ENCODE measurements around the gene TNFRSF25. TPM values are rescaled to one million over a fixed set of nuclear protein-coding genes. Genes with fewer than 3 reads are reported as not detected.

Gene TNFRSF25
- total RNA-seq, 1 experiment from 2014 or later = 27.6 TPM

- peaks cover 32% of the 10 kb centered on the region for H3K36me3 Mint-ChIP-seq (ENCODE audit: insufficient read depth, unreplicated experiment)
- H3K4me1 Mint-ChIP-seq (ENCODE audit: insufficient read depth, unreplicated experiment) = peaks cover 13% of the 10 kb centered on the region
- ChIA-PET POLR2A (interaction anchor here (1.8 to 3.2 kb wide), 2 partner anchors 16 to 18 kb away, joined by 13 to 15 read pairs; partner anchors contain the start of gene PLEKHG5), CTCF (interaction anchor here (0.6 to 2.0 kb wide), 9 partner anchors 11 to 227 kb away, joined by 3 to 12 read pairs (median 5); no protein-coding TSS in a partner anchor)
- no peaks in the 10 kb centered on the region for H3K9me3 Mint-ChIP-seq (ENCODE audit: unreplicated experiment)
- intact Hi-C loops (cut with micrococcal nuclease) = no loop called here
- no peaks in the 10 kb centered on the region for H3K27me3 Mint-ChIP-seq (ENCODE audit: insufficient read depth, unreplicated experiment)
- no peak for DNase-seq (ENCODE audit: unreplicated experiment)
- peak overlapping the region; percentile 76 for H3K27ac Mint-ChIP-seq (ENCODE audit: low read depth, unreplicated experiment)
- H3K4me3 Mint-ChIP-seq (ENCODE audit: unreplicated experiment) = no peak overlapping the region
- BruUV-seq (replicated peaks) = no TSS peak
- no peak for TF ChIP-seq CTCF (IDR thresholded peaks at IDR 0.05; ENCODE audit: unreplicated experiment)
These were observed 7.2 kb upstream of the TNFRSF25 start for GRCh38 chr1:6473156-6473555.

- H3K27ac Mint-ChIP-seq (ENCODE audit: low read depth, unreplicated experiment) = peak overlapping the region; percentile 76
These were observed 6.4 kb upstream of the TNFRSF25 start for GRCh38 chr1:6472391-6472790.

GRCh38 chr1:6471970-6472368 lies 6.0 kb upstream of the TNFRSF25 start:
- H3K4me1 Mint-ChIP-seq (ENCODE audit: insufficient read depth, unreplicated experiment) = peaks cover 13% of the 10 kb centered on the region
- POLR2A ChIA-PET = interaction anchor here (0.7 to 3.2 kb wide), 7 partner anchors 17 to 78 kb away, joined by 3 to 15 read pairs (median 4); partner anchors contain the start of genes ACOT7 and PLEKHG5
- BruUV-seq (replicated peaks) = no TSS peak
- peak; percentile 84 for DNase-seq (ENCODE audit: unreplicated experiment)
- CTCF ChIA-PET = interaction anchor here (0.5 to 2.0 kb wide), 14 partner anchors 12 to 1044 kb away, joined by 3 to 12 read pairs (median 4); partner anchors contain the start of genes NOL9 and TAS1R1
- H3K9me3 Mint-ChIP-seq (ENCODE audit: unreplicated experiment) = no peaks in the 10 kb centered on the region
- peak overlapping the region; percentile 12 for H3K4me3 Mint-ChIP-seq (ENCODE audit: unreplicated experiment)
- peak overlapping the region; percentile 76 for H3K27ac Mint-ChIP-seq (ENCODE audit: low read depth, unreplicated experiment)
- intact Hi-C loops (cut with micrococcal nuclease) = no loop called here
- H3K27me3 Mint-ChIP-seq (ENCODE audit: insufficient read depth, unreplicated experiment) = no peaks in the 10 kb centered on the region
- H3K36me3 Mint-ChIP-seq (ENCODE audit: insufficient read depth, unreplicated experiment) = peaks cover 37% of the 10 kb centered on the region
- no peak for TF ChIP-seq CTCF (IDR thresholded peaks at IDR 0.05; ENCODE audit: unreplicated experiment)

More at GRCh38 chr1:6472391-6472790, 6.4 kb upstream of the TNFRSF25 start:
- peak; percentile 22 for TF ChIP-seq CTCF (IDR thresholded peaks at IDR 0.05; ENCODE audit: unreplicated experiment)
- ChIA-PET CTCF (interaction anchor here (0.5 to 2.0 kb wide), 15 partner anchors 12 to 1044 kb away, joined by 3 to 12 read pairs (median 4); partner anchors contain the start of genes NOL9 and TAS1R1), POLR2A (interaction anchor here (0.7 to 3.2 kb wide), 7 partner anchors 17 to 79 kb away, joined by 3 to 15 read pairs (median 4); partner anchors contain the start of genes ACOT7 and PLEKHG5)
- Mint-ChIP-seq H3K4me3 (ENCODE audit: unreplicated experiment) (peak overlapping the region; percentile 12), H3K27me3 (ENCODE audit: insufficient read depth, unreplicated experiment) (no peaks in the 10 kb centered on the region), H3K36me3 (ENCODE audit: insufficient read depth, unreplicated experiment) (peaks cover 35% of the 10 kb centered on the region), H3K9me3 (ENCODE audit: unreplicated experiment) (no peaks in the 10 kb centered on the region), H3K4me1 (ENCODE audit: insufficient read depth, unreplicated experiment) (peaks cover 13% of the 10 kb centered on the region)
- intact Hi-C loops (cut with micrococcal nuclease) = no loop called here
- no TSS peak for BruUV-seq (replicated peaks)
- no peak for DNase-seq (ENCODE audit: unreplicated experiment)

- peak overlapping the region; percentile 12 for H3K4me3 Mint-ChIP-seq (ENCODE audit: unreplicated experiment)
- TF ChIP-seq CTCF (IDR thresholded peaks at IDR 0.05; ENCODE audit: unreplicated experiment) = no peak
- peaks cover 13% of the 10 kb centered on the region for H3K4me1 Mint-ChIP-seq (ENCODE audit: insufficient read depth, unreplicated experiment)
- intact Hi-C loops (cut with micrococcal nuclease) = no loop called here
- H3K27ac Mint-ChIP-seq (ENCODE audit: low read depth, unreplicated experiment) = peak overlapping the region; percentile 76
- H3K27me3 Mint-ChIP-seq (ENCODE audit: insufficient read depth, unreplicated experiment) = no peaks in the 10 kb centered on the region
- no peaks in the 10 kb centered on the region for H3K9me3 Mint-ChIP-seq (ENCODE audit: unreplicated experiment)
- POLR2A ChIA-PET = interaction anchor here (0.7 to 3.2 kb wide), 7 partner anchors 18 to 78 kb away, joined by 3 to 15 read pairs (median 4); partner anchors contain the start of genes ACOT7 and PLEKHG5
- CTCF ChIA-PET = interaction anchor here (0.5 to 2.1 kb wide), 10 partner anchors 13 to 246 kb away, joined by 3 to 12 read pairs (median 5); partner anchors contain the start of genes NOL9 and TAS1R1
- DNase-seq (ENCODE audit: unreplicated experiment) = no peak
- BruUV-seq (replicated peaks) = no TSS peak
- peaks cover 41% of the 10 kb centered on the region for H3K36me3 Mint-ChIP-seq (ENCODE audit: insufficient read depth, unreplicated experiment)
These were observed 5.4 kb upstream of the TNFRSF25 start for GRCh38 chr1:6471086-6471969.
